Loucy (cell line): ENCODE results near the gene PCDHGB3.

Source experiments
- EZH2phosphoT487 ChIP-seq: fragments of 200-600 bp; IDR thresholded peaks from 2 replicates; pipeline ENCODE4 v1.6.1; 2018; ENCODE audit warnings: antibody characterized with exemption, mild to moderate bottlenecking, moderate library complexity, borderline replicate concordance
- TF ChIP-seq, protein P1 (sequence below): fragments of 200-600 bp; sonication (generic); conservative IDR thresholded peaks from 2 replicates; pipeline ENCODE4 v1.5.1; 2014; ENCODE audit warnings: mild to moderate bottlenecking, antibody characterized with exemption, low read length

GRCh38 chr5:141326088-141326854 lies 43.8 kb upstream of the PCDHGB3 start:
- TF ChIP-seq, protein P1, sequence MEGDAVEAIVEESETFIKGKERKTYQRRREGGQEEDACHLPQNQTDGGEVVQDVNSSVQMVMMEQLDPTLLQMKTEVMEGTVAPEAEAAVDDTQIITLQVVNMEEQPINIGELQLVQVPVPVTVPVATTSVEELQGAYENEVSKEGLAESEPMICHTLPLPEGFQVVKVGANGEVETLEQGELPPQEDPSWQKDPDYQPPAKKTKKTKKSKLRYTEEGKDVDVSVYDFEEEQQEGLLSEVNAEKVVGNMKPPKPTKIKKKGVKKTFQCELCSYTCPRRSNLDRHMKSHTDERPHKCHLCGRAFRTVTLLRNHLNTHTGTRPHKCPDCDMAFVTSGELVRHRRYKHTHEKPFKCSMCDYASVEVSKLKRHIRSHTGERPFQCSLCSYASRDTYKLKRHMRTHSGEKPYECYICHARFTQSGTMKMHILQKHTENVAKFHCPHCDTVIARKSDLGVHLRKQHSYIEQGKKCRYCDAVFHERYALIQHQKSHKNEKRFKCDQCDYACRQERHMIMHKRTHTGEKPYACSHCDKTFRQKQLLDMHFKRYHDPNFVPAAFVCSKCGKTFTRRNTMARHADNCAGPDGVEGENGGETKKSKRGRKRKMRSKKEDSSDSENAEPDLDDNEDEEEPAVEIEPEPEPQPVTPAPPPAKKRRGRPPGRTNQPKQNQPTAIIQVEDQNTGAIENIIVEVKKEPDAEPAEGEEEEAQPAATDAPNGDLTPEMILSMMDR, result peak; percentile 63
- no peak for TF ChIP-seq EZH2phosphoT487
